ENCODE measurements around the gene KRIT1.

GRCh38 chr7:92282221-92282814 is 36.6 kb upstream of the KRIT1 start:
- TF ChIP-seq CTCF (conservative IDR thresholded peaks at IDR 0.05; ENCODE audit: low read depth, low read length) (no peak), EZH2phosphoT487 (IDR thresholded peaks at IDR 0.05; ENCODE audit: borderline replicate concordance, low read length) (no peak), EZH2 (IDR thresholded peaks at IDR 0.05; ENCODE audit: low read length, unreplicated experiment) (no peak)

All from PC-3 (cell line).